GM18870 (cell line): ENCODE measurements around the gene MMP11.
"Not testable (repeated sequence)": the region's sequence is repeated elsewhere in the genome, so short reads cannot be mapped to it uniquely, and the experiment has no call there.

Experiments
- ATAC-seq: cut with Tn5 transposase; IDR thresholded peaks from one replicate; pipeline ENCODE4 v1.9.1; 2021; ENCODE audit warnings: moderate library complexity; ENCODE audit not compliant: unreplicated experiment

Gene MMP11, protein sequence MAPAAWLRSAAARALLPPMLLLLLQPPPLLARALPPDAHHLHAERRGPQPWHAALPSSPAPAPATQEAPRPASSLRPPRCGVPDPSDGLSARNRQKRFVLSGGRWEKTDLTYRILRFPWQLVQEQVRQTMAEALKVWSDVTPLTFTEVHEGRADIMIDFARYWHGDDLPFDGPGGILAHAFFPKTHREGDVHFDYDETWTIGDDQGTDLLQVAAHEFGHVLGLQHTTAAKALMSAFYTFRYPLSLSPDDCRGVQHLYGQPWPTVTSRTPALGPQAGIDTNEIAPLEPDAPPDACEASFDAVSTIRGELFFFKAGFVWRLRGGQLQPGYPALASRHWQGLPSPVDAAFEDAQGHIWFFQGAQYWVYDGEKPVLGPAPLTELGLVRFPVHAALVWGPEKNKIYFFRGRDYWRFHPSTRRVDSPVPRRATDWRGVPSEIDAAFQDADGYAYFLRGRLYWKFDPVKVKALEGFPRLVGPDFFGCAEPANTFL

DNA sequence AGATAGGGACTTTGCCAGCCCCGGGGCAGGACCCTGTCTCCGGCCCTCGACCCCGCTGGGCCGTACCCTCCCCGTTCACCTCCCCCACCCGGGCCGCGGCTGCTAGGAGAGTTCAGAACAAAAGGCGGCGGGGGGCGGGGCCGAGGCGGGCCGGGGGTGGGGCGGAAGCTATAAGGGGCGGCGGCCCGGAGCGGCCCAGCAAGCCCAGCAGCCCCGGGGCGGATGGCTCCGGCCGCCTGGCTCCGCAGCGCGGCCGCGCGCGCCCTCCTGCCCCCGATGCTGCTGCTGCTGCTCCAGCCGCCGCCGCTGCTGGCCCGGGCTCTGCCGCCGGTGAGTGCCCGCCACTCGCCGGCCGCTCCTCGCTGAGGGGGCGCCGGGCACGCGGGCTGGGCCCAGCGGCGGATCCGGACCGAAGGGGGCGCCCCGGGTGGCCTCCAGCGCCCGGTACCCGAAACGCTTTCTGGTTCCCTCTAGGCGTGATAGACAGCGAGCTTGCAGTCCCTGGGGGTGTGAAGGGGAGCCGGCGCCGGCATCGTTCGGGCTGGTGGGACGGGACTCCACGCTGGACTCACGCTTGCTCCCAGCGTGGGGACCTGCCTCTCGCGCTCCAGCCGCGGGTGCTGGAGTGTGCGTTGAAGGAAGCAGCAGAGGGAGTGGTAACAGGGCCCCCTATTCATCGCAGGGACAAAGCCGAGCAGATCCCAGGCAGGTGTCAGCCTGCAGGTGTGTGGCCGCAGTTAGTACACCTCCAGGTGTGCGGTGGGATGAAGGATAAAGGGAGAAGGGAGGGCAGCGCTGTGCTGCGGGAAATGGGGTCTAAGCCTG, at the start of gene MMP11:
Gene MMP11 (plus strand): TSS at position 201 of the 825 bp plus-strand sequence. CDS start 22 bp downstream, at position 223.
- no peak for ATAC-seq

DNA sequence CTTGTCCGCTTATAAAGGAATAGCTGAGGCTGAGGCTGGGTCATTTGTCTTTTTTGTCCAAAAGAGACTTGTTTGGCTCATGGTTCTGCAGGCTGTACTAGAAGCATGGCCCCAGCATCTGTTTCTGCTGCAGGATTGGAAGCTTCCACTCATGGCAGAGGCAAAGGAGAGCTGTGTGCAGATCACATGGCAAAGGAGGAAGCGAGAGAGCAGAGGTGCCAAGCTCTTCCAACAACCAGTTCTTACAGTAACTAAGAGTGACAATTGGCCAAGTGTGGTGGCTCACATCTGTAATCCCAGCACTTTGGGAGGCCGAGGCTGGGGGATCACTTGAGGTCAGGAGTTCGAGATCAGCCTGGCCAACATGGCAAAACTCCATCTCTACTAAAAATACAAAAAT, 44.5 kb upstream of the MMP11 start:
- ATAC-seq, result not testable (repeated sequence)

DNA sequence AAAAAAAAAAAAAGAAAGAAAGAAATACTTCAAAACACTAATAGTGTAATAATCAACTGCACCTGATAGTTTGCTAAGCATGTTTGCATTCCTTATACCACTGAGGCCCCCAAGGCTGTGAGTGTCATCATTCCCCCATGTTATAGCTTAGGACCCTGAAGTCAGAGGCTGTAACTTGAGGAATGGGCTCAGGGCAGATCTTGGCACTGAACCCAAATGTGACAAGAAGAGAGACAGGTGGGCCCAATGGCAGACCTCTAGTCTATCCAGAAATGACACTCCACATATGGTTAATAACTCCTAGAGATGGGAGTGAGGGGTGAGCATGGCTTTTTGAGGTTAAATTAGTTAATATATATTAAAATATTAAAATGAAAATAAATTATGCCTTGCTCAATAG, 35.0 kb upstream of the MMP11 start:
- ATAC-seq, result no peak

DNA sequence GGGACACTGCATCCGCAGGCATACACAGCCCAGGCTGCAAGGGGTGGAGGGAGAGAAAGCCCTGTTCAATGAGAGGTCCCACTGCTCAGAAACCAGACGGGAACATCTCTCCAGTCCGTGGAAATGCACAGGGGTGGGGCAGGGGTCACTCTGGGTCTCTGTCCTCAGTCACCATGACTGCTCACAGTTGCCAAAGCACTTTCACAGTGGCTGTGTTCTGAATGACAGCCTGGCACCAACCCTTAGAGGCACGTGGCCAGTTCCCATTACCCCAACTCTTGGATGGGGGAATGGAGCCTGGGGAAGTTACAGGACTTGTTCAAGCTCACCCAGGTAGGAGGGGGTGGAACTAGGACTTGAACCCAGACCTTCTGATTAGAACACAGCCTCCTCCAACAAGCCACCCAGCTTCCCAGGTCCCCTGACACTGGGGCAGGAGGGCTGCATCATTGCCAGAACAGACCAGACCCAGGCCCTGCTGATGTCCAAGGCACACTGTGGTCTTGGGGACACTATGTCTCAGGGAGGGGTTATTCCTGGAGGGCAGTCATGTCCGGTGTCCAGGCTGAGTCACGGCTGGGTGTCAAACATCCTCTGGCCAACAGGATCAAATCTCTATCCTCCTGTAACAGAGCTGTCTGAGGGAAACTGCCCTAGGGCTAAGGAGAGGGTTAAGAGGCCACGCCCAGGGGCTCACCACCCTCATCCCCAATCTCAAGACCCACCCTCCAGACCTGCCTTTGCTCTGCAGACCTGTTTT, 30.0 kb upstream of the MMP11 start:
- ATAC-seq, result no peak

DNA sequence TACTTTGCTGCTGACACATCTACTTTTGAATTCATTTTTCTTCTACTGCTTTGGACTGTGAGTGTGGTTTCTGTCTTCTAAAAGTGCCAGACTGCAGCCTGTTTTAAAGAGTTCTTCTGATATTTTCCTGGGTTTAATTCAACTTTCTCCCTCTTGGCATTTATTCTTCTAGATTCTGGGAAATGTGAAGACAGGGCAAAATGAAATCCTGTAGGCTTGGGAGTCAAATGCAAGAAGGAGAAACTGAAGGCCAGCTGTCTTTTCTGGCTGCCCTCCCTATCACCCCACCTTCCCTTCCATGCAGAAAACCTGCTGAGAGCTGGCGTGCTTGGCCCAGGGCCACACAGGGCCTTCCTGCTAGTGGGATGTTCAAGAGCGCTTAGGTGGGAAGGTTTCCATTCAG, 29.3 kb upstream of the MMP11 start:
- ATAC-seq, result no peak

DNA sequence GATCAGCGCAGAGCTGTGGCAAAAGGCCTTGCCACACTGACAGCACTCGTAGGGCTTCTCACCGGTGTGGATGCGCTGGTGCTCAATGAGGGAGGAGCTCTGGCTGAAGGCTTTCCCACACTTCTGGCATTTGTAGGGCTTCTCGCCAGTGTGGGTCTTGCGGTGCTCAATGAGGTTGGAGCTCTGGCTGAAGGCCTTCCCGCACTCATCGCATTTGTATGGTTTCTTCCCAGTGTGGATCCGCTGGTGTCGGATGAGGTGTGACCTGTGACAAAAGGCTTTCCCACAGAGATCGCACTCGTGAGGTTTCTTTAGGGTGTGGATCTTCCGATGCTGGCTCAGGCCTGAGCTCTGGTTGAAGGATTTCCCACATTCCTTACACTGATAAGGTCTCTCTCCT, 28.6 kb upstream of the MMP11 start:
- ATAC-seq, result no peak

DNA sequence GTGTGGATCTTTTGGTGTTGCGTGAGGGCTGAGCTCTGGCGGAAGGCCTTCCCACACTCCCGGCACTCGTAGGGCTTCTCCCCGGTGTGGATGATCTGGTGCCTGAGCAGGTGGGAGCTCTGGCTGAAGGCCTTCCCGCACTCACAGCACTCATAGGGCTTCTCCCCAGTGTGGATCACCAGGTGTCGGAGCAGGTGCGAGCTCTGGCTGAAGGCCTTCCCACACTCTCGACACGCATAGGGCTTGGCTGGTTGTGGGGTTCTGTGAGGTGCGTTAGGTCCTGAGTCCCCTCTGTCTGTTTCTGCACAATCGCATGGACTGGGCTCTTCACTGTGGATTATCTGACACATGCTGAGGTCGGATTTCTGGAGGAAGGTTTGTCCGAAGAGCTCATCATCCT, 28.2 kb upstream of the MMP11 start:
- ATAC-seq, result no peak

DNA sequence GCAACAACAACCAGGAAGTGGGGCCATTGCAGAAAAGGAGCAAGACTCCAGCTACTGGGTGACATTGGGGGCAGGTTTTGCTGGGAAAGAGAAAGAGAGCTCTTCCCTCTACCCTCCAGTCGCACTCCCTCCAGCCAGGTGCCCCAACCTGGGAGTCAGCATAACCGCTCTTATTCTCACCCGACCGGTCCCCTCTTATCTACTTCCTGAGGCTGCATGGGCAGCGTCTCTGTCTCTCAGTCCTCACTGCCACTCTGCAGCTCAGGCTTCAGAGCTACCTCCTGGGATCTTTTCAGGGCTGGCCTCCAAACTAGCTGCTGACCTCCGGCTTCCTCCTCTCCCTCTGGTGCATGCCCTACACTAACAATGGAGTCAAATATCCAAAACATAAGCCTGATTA, 26.9 kb upstream of the MMP11 start:
- no peak for ATAC-seq

DNA sequence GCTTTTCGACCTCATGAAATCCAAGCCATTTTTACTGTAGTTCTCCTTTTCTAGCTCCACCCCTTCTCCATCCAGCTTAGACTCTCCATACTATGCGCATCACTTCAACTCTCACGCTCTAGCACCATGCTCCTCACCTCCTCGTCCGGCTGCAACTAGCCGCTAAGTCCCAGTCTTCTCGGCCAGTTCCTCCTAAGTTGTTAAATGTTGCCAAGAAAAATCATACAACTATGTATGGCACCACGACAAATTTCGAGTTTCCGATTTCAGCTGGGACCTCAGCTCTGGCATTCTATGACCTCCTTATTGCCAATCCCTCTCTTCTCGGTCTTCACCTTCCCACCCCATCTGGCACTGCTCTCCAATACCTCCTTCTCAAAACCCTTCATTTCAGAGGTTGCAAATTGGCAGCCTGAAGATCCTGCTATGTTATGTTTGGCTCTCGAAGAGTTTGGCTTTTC, 22.8 kb upstream of the MMP11 start:
- no peak for ATAC-seq

DNA sequence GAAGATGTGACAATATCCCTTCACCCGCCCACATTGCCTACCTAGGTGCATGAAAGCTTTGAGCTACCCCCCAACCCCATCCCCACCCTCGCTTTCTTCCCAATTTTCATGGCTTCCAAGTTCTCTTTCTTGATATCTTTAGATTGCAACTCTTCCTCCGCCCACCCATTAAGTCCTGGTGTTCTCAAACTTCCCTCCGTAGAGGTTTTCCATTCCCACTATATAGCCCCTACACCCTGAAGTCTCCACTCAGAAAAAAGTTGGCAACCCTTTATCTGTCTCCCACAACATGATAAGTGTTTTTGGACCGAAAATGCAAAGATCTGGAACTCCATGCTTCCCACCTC, 22.3 kb upstream of the MMP11 start:
- no peak for ATAC-seq

DNA sequence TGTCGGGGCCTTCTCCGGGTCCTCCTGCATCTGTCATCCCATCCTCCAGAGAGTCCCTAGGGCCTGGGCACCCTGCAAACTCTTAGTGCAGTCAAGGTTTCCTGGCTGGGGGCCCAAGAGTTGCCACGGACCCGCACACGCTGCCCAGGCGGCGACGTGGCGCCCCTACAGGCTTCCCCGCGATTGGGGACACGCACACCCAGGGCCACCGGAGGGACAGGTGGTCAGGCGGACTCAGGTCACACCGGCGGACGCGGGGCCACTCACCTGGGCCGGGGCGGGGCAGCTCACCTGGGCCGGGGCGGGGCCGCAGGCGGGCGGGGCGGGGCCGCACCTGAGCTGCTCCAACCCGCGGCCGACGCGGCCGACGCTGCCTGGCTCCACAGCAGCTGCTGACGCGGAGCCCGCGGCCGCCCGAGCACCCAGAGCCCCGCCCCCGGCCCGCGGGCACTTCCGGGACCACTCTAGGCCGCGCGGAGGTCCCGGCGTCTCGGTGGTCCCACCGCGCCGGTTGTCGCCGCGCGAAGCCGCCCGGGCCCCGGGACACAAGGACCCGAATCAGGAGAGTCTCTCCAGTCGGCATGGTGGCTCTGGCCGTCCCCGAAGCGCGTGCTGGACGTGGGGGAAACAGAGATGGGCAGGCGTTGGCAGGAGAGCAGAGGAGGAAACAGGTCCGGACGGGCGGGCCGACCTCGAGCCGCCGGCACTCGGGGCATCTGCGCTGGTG, 21.8 kb upstream of the MMP11 start, which contains the start of gene ZNF70:
Gene ZNF70 (minus strand): TSS at position 399 of the 727 bp plus-strand sequence. CDS start 5,972 bp downstream, outside the sequence.
- ATAC-seq, result no peak

DNA sequence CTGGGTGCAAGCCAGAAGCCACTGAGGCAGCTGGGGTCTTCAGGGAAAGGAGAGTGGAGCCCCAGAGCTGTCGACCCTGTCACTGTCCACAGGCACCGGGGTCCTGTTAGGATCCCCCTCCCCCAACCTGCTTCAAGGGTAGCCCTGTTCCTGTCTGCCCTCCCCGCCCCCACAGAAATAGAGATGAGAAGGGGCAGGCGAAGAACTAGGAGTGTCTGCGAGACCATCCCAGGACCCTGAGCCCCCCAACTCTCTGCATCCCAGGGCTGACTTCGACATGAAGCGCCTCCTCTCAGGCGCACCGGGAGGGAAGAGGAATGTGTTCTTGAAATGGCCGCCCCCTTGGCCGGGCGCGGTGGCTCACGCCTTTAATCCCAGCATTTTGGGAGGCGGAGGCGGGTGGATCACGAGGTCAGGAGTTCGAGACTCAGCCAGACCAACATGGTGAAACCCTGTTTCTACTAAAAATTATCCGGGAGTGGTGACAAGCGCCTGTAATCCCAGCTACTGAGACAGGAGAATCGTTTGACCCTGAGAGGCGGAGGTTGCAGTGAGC, 21.1 kb upstream of the MMP11 start:
- no peak for ATAC-seq

DNA sequence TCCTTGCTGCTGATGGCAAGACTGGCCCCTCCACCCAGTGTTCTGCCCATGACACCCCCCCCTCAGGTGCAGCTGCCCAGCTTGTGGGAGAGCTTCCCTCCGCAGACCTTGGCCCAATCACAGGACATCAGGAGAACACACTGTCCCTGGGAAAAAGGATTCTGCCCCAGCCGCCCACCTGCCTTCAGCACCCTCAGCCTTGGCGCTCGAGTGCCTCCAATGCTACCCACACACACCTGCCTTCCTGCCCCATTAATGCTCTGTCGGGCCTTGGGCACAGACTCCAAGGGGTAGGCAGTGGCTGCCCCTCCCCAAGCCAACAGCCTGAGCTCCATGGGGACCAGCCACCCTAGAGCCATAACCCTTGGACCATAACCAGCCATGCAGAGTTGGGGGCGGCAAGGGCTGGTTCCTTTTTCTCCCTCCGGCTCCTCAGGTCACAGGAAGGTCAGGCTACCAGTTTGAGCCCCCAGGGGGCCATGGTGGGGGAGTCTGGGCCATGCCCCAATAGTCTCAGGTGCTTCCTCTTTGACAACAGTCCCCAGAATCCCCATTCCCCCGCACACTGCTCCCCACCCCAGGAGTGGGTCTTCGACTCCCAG, 20.5 kb upstream of the MMP11 start:
- no peak for ATAC-seq

DNA sequence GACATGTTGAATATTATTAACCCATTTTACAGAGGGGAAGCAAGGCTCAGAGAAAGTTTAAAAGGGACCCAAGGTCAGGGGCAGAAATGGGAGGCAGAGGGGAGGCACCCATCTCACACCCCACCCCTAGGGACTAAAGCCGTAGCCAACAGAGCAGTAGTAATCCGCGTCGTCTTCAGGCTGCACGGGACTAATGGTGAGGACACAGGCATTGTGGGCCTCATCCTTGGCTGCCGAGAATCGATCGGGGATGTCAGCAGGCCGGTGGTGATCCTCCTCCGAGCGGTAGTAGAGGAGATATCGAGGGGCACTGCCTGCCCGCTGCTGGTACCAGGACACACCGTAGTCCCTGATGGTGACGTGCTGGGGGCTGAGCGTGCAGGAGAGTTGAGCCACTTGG, 19.9 kb upstream of the MMP11 start:
- ATAC-seq, result no peak

DNA sequence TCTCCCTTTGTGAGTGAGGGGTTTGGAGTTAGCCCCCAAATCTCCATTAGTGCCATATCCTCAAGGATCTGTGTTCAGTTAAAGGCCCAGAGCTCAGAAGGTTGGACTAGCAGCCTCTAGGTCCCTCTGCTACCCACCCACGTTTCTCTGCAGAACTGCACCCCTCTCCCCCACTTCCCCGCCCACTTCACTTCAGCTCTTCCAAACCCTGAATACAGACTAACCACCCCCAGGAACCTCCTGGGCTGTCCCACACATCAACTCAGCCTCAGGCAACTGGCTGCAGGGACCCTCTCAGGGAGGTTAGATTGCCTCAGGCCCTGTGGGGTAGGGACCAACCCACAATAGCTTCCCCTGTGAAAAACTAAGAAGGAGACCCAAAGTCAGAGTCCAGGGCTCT, 19.3 kb upstream of the MMP11 start:
- ATAC-seq, result no peak

DNA sequence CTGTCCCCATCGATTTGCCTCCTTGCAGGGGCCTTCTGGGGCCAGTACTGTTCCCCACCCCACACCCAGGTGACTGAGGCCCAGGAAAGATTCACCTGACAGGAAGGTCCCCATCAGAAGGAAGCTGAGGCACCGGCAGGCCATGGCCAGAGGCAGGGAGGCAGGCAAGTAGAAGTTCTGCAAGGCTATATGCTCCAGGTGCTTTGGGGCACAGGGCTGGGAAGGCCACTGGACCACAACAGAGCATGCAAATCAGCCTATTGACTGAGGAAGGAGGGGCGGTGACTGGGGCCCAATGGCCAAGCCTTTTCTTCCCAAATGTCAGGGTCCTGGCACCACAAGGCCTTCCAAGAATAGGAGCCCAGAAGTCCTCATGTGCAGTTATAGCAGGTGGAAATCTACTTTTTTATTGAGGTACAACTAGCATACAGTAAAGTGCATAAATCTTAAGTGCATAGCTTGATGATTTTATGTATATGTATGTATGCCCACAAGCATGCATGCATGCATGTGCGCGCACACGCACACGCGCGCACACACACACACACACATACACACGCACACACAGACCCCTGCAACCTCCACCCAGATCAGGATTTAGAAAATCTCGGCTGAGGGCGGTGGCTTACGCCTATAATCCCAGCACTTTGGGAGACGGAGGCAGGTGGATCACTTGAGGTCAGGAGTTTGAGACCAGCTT, 18.3 kb upstream of the MMP11 start, which contains the start of gene VPREB3:
Gene VPREB3 (minus strand): TSS at position 206 of the 700 bp plus-strand sequence. CDS start 62 bp downstream, at position 144.
- ATAC-seq, result no peak

DNA sequence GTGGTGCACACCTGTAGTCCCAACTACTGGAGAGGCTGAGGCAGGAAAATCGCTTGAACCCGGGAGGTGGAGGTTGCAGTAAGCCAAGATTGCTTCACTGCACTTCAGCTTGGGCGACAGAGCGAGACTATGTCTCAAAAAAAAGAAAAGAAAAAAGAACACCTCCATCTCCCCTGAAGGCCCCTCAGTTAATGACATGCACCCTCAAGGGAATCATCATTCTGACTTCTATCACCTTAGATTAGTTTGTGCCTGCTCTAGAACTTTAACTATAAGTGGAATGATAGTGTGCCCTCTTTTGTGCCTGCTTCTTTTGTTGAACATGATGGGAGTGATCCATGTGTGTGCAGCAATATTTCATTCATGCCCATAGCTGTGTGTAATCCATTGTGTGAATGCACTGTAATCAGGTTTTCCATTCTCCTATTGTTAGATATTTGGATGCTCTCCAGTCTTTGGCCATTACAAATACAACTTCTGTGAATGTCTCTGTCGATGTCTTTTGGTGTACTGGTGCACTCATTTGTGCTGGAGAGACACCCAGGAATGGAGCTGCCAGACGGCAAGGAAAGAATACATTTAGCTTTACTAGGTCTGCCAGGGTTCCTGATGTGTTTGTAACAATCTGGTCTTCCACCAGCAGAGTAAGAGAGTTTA, 17.5 kb upstream of the MMP11 start:
- ATAC-seq, result no peak

DNA sequence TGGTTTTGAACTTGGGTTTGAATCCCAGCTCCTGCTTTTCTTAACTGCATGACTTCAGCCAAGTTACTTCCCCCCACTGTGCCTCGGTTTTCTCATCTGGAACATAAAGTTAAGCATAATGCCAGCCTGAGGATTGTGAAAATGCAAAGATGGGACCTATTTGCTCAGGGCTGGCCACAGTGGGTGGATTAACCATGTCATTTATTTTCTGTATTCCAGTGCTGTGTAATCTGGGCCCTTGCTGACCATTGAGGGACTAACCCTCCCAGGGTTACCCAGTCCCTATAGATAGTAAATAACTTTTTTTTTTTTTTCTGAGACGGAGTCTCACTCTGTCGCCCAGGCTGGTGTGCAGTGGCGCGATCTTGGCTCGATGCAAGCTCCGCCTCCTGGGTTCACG, 16.9 kb upstream of the MMP11 start:
- no peak for ATAC-seq
